NCI-H1105 (cell line): Measurements from ENCODE around the gene SRRD.
"Not testable (repeated sequence)": the region's sequence is repeated elsewhere in the genome, so short reads cannot be mapped to it uniquely, and the experiment has no call there.

ENCODE experiments used
- DNase-seq: peaks from one replicate; lab custom pipeline; 2025; lab: John Stamatoyannopoulos, UW

SRRD gene

DNA sequence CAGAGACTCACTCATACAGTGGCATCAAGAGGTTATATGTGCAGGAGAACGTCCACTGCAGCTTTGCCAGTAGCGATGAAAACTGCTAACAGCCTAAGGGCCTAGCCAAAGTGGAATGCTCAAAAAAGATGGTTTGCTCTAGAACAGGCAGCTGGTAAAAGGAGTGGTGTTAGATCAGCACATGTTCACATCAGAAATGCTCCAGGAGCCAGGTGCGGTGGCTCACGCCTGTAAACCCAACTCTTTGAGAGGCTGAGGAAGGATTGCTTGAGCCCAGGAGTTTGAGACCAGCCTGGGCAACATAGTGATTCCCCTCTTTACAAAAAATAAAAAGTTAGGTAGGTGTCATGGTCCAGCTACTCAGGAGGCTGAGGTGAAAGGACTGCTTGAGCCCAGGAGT, 38.9 kb downstream of the SRRD start:
- no peak for DNase-seq

DNA sequence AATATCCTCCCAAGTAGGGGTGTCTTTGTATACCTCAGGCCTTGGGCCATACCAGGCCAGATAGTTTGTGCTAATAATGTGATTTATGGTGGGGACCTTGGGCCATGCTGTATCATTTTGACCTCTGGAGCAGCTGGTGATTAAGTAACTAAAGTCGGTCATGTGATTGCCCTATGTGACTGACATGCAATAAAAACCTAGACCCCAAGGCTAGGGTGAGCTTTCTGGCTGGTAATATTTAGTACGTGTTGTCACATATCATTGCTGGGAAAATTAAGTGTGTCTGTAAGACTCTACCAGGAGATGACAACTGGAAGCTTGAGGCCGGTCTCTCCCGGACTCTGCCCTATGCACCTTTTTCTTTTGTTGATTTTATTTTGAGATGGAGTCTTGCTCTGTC, 41.2 kb downstream of the SRRD start:
- DNase-seq, result no peak

GRCh38 chr22:26525946-26526564, 42.4 kb downstream of the SRRD start:
- DNase-seq, result no peak

DNA sequence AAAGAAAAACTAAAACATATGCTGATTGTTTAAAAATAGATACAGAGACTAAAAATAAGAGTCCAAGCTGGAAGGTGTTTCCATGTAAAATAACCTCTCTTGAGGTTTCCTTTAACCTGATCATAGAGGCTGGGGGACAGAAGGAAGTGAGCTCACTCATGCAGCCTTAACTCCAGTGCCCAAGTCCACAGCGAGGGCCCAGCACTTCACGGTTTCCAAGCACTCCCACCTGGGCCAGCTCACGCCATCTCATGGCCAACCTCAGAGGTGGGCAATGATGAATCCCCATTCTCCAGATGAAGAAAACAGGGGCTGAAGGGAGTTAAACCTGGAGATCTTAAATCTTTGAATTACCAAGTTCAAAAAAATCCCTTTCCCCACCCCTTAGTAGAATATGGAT, 43.5 kb downstream of the SRRD start:
- no peak for DNase-seq

- DNase-seq, result no peak
Observed at GRCh38 chr22:26527574-26528465, 44.1 kb downstream of the SRRD start.

DNA sequence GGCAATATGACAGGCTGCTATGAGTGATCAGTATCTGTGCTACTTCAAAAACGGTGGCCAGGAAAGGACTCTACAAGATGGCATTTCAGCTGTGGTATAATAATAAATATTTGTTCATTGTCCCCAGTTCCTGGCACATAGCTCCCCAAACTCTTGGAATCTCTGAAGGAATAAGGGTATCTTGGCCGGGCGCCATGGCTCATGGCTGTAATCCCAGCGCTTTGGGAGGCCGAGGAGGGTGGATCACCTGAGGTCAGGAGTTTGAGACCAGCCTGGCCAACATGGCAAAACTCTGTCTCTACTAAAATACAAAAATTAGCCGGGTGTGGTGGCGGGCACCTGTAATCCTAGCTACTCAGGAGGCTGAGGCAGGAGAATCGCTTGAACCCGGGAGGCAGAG, 44.8 kb downstream of the SRRD start:
- not testable (repeated sequence) for DNase-seq

GRCh38 chr22:26529345-26529744, 45.7 kb downstream of the SRRD start:
- DNase-seq, result no peak

DNA sequence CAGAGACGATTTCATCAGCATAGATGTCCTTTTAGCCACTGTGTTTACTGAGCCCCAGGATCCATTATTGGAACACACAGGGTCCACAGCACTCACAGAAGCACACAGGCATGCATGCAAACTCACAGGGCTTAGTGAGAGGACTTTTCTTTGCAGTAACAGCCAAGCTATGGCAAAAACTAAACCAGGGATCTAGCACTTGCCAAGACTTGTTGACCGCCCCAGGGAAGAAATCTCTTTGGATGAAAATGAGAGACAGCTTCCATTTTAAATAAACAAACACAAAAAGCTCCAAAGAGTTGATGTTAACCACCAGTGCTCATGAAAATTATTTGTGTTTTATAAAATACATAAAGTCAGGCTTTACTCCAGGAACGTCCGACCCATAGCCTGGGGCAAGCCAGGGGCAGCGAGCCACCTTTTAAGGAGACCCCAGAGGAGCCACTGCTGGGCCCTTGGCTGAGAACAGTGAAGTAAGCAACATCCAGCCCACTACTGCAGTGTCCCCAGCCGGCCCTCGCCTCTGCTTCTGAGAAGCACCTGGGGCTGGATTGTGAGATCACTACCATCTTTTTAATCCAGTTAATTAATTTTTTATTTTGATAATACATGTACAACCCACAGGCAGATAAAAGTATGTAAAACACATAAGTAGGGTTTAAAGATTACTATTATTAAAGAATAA, 50.6 kb downstream of the SRRD start:
- no peak for DNase-seq

- DNase-seq, result no peak
Observed at GRCh38 chr22:26534874-26535602, 51.4 kb downstream of the SRRD start.

DNA sequence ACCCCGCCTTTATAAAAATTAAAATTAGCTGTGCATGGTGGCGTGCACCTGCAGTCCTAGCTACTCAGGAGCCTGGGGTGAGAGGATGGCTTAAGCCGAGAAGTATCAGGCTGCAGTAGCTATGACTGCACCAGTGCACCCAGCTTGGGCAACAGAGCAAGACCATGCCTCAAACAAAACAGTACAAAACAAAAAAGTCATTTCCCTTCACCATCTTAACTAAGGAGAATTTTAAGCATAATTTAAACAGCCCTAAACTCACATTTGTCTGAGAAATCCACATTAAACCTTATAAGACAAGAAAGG, 51.9 kb downstream of the SRRD start:
- no peak for DNase-seq

GRCh38 chr22:26536056-26536761, 52.5 kb downstream of the SRRD start:
- DNase-seq, result no peak

DNA sequence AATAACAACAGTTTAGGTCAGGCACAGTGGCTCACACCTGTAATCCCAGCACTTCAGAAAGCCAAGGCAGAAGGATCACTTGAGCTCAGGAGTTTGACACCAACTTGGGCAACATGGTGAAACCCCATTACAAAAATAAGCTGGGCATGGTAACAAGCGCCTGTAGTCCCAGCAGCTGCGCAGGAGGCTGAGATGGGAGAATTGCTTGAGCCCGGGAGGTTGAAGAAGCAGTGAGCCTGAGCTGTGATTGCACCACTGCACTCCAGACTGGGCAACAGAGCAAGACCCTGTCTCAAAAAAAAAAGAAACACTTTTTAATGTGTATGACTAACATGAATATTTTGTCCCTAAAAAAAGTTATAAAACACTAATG, 53.1 kb downstream of the SRRD start:
- no peak for DNase-seq

GRCh38 chr22:26540119-26540518, 56.4 kb downstream of the SRRD start:
- DNase-seq, result no peak

- no peak for DNase-seq
Observed at GRCh38 chr22:26541167-26541819, 57.6 kb downstream of the SRRD start.

GRCh38 chr22:26542831-26543230, 59.2 kb downstream of the SRRD start:
- DNase-seq, result no peak
